OCI-LY1 (cell line): ENCODE measurements around the gene SIRT5.

ENCODE experiments used
- EZH2 ChIP-seq: fragments of 200-600 bp; sonication (generic), shearing (Covaris generic); IDR thresholded peaks from 2 replicates; pipeline ENCODE4 v1.8.0; 2017; ENCODE audit warnings: borderline replicate concordance, mixed run types, mild to moderate bottlenecking, antibody characterized with exemption, low read length, moderate library complexity, mixed read lengths
- TF ChIP-seq, protein P1 (sequence below): fragments of 200-600 bp; sonication (generic), shearing (Covaris generic); IDR thresholded peaks from 2 replicates; pipeline ENCODE4 v1.5.1; 2017; ENCODE audit warnings: mild to moderate bottlenecking, antibody characterized with exemption, low read length, moderate library complexity, mixed read lengths

- TF ChIP-seq, protein P1, sequence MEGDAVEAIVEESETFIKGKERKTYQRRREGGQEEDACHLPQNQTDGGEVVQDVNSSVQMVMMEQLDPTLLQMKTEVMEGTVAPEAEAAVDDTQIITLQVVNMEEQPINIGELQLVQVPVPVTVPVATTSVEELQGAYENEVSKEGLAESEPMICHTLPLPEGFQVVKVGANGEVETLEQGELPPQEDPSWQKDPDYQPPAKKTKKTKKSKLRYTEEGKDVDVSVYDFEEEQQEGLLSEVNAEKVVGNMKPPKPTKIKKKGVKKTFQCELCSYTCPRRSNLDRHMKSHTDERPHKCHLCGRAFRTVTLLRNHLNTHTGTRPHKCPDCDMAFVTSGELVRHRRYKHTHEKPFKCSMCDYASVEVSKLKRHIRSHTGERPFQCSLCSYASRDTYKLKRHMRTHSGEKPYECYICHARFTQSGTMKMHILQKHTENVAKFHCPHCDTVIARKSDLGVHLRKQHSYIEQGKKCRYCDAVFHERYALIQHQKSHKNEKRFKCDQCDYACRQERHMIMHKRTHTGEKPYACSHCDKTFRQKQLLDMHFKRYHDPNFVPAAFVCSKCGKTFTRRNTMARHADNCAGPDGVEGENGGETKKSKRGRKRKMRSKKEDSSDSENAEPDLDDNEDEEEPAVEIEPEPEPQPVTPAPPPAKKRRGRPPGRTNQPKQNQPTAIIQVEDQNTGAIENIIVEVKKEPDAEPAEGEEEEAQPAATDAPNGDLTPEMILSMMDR, result no peak
- no peak for TF ChIP-seq EZH2
Measured at GRCh38 chr6:13557841-13558240, 16.6 kb upstream of the SIRT5 start.
